GM13976 (cell line): ENCODE results near the gene TAS2R50.

Experiments
- DNase-seq: peaks from one replicate; pipeline ENCODE4 v3.0.0; 2012; ENCODE audit warnings: low spot score
- in situ Hi-C: fragments of 300-500 bp; cut with MboI; formaldehyde crosslinking; loops from one replicate; pipeline ENCODE4 v1.12.0; 2022; ENCODE audit warnings: low sequenced_read_pairs, mixed read lengths, inconsistent platforms; ENCODE audit not compliant: unreplicated experiment
- TF ChIP-seq, protein P1 (sequence below): IDR thresholded peaks from 2 replicates; pipeline ENCODE4 v1.5.1; 2012; ENCODE audit warnings: borderline replicate concordance, mild to moderate bottlenecking; ENCODE audit not compliant: insufficient read depth; ENCODE audit errors: extremely low read depth, missing control alignments, control extremely low read depth

The TAS2R50 gene

GRCh38 chr12:10941916-10942607 is 44.6 kb downstream of the TAS2R50 start:
- TF ChIP-seq, protein P1, sequence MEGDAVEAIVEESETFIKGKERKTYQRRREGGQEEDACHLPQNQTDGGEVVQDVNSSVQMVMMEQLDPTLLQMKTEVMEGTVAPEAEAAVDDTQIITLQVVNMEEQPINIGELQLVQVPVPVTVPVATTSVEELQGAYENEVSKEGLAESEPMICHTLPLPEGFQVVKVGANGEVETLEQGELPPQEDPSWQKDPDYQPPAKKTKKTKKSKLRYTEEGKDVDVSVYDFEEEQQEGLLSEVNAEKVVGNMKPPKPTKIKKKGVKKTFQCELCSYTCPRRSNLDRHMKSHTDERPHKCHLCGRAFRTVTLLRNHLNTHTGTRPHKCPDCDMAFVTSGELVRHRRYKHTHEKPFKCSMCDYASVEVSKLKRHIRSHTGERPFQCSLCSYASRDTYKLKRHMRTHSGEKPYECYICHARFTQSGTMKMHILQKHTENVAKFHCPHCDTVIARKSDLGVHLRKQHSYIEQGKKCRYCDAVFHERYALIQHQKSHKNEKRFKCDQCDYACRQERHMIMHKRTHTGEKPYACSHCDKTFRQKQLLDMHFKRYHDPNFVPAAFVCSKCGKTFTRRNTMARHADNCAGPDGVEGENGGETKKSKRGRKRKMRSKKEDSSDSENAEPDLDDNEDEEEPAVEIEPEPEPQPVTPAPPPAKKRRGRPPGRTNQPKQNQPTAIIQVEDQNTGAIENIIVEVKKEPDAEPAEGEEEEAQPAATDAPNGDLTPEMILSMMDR: no peak
- in situ Hi-C loops: no loop called here
- DNase-seq: no peak

GRCh38 chr12:10941369-10941768 is 45.3 kb downstream of the TAS2R50 start:
- in situ Hi-C loops: no loop called here
- TF ChIP-seq, protein P1: no peak
- no peak for DNase-seq

DNA sequence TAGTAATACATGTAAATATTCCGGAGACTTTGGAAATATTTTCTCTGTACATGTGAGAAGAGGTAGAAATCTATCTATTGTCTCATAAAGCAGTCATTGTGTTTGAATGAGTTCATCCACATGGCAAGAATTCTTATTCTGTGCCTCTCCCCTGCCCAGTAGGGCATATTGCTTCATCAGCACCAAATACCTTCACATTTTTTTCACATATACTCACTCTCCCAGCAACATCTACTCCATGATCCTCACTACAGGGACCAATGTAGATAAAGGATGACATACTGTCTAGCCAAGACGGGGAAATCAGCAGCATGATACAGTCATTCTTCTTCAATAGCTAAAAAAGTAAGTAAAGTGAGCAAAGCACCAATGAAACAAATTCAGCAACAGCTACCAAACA is 46.3 kb downstream of the TAS2R50 start:
- in situ Hi-C loops: no loop called here
- DNase-seq: no peak
- TF ChIP-seq, protein P1: no peak

- TF ChIP-seq, protein P1: no peak
- no peak for DNase-seq
- in situ Hi-C loops: no loop called here
These were observed 47.5 kb downstream of the TAS2R50 start, which contains the start of gene TAS2R14 for GRCh38 chr12:10939163-10939562. TSS of gene TAS2R14 (minus strand) at chr12:10939263. CDS start at chr12:10939207, 56 bp downstream.

DNA sequence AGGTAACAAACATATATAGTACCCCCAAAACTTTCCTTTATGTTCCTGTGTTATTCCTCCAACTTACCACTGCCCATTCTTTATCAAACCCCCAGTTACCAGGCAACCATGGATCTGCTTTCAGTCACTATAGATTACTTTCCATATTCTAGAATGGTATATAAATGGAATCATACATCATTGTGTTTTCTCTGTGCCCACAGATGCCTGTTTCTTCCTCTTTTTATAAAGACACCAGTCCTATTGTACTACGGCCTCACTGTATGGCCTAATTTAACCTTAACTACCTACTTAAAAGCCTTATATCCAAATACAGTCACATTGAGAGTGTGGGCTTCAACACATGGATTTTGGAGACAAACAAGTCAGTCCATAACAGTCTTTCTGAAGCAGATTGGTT is 50.2 kb downstream of the TAS2R50 start:
- in situ Hi-C loops: no loop called here
- DNase-seq: no peak
- TF ChIP-seq, protein P1: no peak
